ENCODE results near the gene PCSK5. TPM values are rescaled to one million over a fixed set of nuclear protein-coding genes. Genes with fewer than 3 reads are reported as not detected.
"Not testable (repeated sequence)": the region's sequence is repeated elsewhere in the genome, so short reads cannot be mapped to it uniquely, and the experiment has no call there.

PCSK5 gene
- total and polyA plus RNA-seq, 4 donors: 0.58 to 3.6 (median 0.82) TPM

DNA sequence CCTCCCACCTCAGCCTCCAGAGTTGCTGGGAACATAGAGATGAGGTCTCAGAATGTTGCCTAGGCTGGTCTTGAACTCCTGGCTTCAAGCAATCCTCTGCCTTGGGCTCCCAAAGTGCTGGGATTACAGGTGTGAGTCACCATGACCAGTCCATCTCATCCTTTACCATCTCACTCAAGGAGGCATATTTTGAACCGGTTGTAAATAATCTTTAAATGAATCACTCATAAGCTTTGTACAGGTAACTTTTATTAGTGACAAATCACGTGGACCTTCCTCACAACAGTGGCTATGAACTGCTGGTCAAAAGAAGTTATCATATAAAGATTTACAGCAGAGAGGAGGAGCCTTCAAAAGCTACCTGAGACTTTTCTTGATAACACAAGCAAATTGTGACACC is 433.0 kb downstream of the PCSK5 start:
- Histone ChIP-seq H3K9me3 (ENCODE audit: control insufficient read depth in 4 of 4, low read length in 3 of 4) (no peaks in the 10 kb centered on the region), H3K4me1 (ENCODE audit: control insufficient read depth in 4 of 4, insufficient read depth in 4 of 4, low read length in 3 of 4) (no peaks in the 10 kb centered on the region), H3K27ac (ENCODE audit: low read depth in 1 of 2, low read length in 2 of 2) (no peak overlapping the region), H3K36me3 (ENCODE audit: control insufficient read depth in 4 of 4, insufficient read depth in 3 of 4, low read depth in 1 of 4, low read length in 3 of 4) (no peaks in the 10 kb centered on the region), H3K4me3 (ENCODE audit: low read depth in 1 of 3, low read length in 3 of 3) (no peak overlapping the region), H3K9ac (ENCODE audit: low read depth in 1 of 2, low read length in 2 of 2) (no peak overlapping the region), H3K27me3 (ENCODE audit: control insufficient read depth in 4 of 4, insufficient read depth in 4 of 4, low read length in 3 of 4) (no peaks in the 10 kb centered on the region)
- no peak for DNase-seq (ENCODE audit: low spot score)
- WGBS: 82% methylated on average over 2 of the region's 2 CpGs
- TF ChIP-seq, protein P1, sequence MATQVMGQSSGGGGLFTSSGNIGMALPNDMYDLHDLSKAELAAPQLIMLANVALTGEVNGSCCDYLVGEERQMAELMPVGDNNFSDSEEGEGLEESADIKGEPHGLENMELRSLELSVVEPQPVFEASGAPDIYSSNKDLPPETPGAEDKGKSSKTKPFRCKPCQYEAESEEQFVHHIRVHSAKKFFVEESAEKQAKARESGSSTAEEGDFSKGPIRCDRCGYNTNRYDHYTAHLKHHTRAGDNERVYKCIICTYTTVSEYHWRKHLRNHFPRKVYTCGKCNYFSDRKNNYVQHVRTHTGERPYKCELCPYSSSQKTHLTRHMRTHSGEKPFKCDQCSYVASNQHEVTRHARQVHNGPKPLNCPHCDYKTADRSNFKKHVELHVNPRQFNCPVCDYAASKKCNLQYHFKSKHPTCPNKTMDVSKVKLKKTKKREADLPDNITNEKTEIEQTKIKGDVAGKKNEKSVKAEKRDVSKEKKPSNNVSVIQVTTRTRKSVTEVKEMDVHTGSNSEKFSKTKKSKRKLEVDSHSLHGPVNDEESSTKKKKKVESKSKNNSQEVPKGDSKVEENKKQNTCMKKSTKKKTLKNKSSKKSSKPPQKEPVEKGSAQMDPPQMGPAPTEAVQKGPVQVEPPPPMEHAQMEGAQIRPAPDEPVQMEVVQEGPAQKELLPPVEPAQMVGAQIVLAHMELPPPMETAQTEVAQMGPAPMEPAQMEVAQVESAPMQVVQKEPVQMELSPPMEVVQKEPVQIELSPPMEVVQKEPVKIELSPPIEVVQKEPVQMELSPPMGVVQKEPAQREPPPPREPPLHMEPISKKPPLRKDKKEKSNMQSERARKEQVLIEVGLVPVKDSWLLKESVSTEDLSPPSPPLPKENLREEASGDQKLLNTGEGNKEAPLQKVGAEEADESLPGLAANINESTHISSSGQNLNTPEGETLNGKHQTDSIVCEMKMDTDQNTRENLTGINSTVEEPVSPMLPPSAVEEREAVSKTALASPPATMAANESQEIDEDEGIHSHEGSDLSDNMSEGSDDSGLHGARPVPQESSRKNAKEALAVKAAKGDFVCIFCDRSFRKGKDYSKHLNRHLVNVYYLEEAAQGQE (IDR thresholded peaks at IDR 0.05): no peak
- TF ChIP-seq FOXA2 (IDR thresholded peaks at IDR 0.05) (no peak), CTCF (IDR thresholded peaks at IDR 0.05; ENCODE audit: low read depth, low read length, missing input control) (no peak), ATF3 (IDR thresholded peaks at IDR 0.05) (no peak), FOXA1 (IDR thresholded peaks at IDR 0.05) (no peak), YY1 (IDR thresholded peaks at IDR 0.05) (no peak), SP1 (IDR thresholded peaks at IDR 0.05) (no peak), EGR1 (IDR thresholded peaks at IDR 0.05; ENCODE audit: low read depth in 2 of 2) (no peak), ZBTB33 (IDR thresholded peaks at IDR 0.05) (no peak), RAD21 (IDR thresholded peaks at IDR 0.05) (no peak), GABPA (IDR thresholded peaks at IDR 0.05 in 1 of 2, conservative IDR thresholded peaks at IDR 0.05 in 1 of 2) (no peak), TAF1 (conservative IDR thresholded peaks at IDR 0.05) (no peak)

DNA sequence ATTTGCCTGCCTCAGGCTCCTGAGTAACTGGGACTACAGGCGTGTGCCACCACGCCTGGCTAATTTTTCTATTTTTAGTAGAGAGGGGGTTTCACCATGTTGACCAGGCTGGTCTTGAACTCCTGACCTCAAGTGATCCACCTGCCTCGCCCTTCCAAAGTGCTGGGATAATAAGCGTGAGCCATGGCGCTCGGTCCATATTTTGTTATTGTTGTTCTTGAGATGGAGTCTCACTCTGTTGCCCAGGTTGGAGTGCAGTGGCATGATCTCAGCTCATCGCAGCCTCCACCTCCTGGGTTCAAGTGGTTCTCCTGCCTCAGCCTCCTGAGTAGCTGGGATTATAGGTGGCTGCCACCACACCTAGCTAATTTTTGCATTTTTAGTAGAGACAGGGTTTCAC is 433.6 kb downstream of the PCSK5 start:
- not testable (repeated sequence) for DNase-seq (ENCODE audit: low spot score); H3K36me3 ChIP-seq (ENCODE audit: control insufficient read depth in 4 of 4, insufficient read depth in 3 of 4, low read depth in 1 of 4, low read length in 3 of 4); H3K27me3 ChIP-seq (ENCODE audit: control insufficient read depth in 4 of 4, insufficient read depth in 4 of 4, low read length in 3 of 4); H3K4me1 ChIP-seq (ENCODE audit: control insufficient read depth in 4 of 4, insufficient read depth in 4 of 4, low read length in 3 of 4); H3K27ac ChIP-seq (ENCODE audit: low read depth in 1 of 2, low read length in 2 of 2); H3K4me3 ChIP-seq (ENCODE audit: low read depth in 1 of 3, low read length in 3 of 3); H3K9ac ChIP-seq (ENCODE audit: low read depth in 1 of 2, low read length in 2 of 2); H3K9me3 ChIP-seq (ENCODE audit: control insufficient read depth in 4 of 4, low read length in 3 of 4)
- 95% methylated on average over 7 of the region's 7 CpGs for WGBS
